Sciatic nerve (tissue), 2 donors: ENCODE results near the gene EVI5L. TPM values are rescaled to one million over a fixed set of nuclear protein-coding genes. Genes with fewer than 3 reads are reported as not detected.
"Not testable (repeated sequence)": the region's sequence is repeated elsewhere in the genome, so short reads cannot be mapped to it uniquely, and the experiment has no call there.

ENCODE experiments used
- ATAC-seq: fragments of 200-7000 bp; cut with Tn5 transposase; one replicate; pipeline ENCODE4 v1.9.1; 2020; ENCODE audit warnings: mild to moderate bottlenecking, moderate library complexity
- DNase-seq: peaks from one replicate; pipeline ENCODE4 v3.0.0-alpha.2; 2020; ENCODE audit warnings: low spot score
- intact Hi-C: fragments of 100-400 bp; cut with DNase I; formaldehyde crosslinking; loops from one replicate; pipeline ENCODE4 v1.14.2; 2022
- total RNA-seq: library from RNA; stranded (reverse); fragmentation: NEBNext Ultra II Directional; extraction: Animal tissue kit (Norgen Biotek cat#: 25700); gene quantifications from one replicate; pipeline ENCODE4 v1.2.1, GENCODE V29; 2021
- donor health status: DM: no; HTN: no; CAD: no.
- donor health status: DM: no; HTN: no; CAD: no.

The EVI5L gene
- total RNA-seq, result 14.2 TPM

DNA sequence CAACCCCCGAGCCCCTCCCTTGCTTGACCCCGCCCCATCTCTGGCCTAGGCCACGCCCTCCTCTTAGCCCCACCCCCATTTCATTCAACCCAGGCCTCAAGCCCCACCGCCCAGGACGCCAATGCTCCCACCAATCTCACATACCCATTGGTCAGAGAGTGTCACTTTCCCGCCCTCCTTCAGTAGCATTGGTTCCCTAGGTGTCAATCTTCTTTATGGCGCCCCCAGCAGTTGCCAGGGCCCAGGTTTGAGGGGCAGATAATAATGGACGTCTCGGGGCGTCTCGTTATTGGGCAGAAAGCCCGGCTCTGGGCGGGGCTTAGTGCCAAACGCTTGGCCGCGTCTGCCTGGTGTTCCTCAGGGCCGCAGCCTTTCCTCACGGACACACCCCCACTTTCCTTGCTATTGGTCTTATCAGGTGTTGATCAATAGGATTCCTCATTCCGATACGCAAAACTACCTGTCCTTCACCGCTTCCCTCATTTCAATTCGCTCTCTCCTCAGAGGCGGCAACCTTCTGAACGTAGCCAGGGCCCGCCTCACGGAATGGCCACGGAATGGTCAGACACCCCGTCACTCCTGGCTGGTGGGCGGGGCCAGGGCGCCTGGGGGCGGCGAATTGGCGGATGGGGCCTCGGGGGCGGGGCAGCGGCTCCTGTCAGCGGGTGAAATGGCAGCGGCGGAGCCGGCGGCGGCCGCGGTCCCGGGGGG, at the start of gene EVI5L:
Gene EVI5L (plus strand): TSS at position 658 of the 711 bp plus-strand sequence. CDS start 16,325 bp downstream, outside the sequence.
- DNase-seq (peak; percentile 99), ATAC-seq (peak; percentile 96)
- intact Hi-C loops, result no loop called here

DNA sequence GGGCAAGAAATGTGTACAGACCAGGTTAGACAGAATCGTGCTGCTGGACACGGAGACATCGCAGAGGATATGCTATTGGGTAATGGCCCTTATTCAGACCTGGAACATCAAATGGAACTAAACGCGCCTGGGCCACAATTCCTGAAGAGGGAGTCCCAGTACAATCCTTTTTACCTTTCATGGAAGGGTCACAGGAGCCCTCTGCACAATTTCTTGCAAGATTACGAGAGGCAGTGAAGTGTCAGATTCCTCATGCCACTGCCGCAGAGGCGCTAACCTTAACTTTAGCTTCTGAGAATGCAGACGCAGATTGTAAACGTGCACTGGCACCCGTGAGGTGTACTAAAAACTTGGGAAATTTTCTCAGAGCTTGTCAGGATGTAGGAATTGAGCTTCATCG, 48.9 kb upstream of the EVI5L start:
- intact Hi-C loops, result no loop called here
- no peak for ATAC-seq
- no peak for DNase-seq

- intact Hi-C loops, result no loop called here
- DNase-seq, result no peak
- no peak for ATAC-seq
These were observed 46.0 kb upstream of the EVI5L start for GRCh38 chr19:7783991-7784423.

- no peak for DNase-seq
- ATAC-seq, result no peak
- intact Hi-C loops, result no loop called here
These were observed 45.2 kb upstream of the EVI5L start for GRCh38 chr19:7784856-7785255.

- peak; percentile 56 for ATAC-seq
- intact Hi-C loops, result no loop called here
- no peak for DNase-seq
These were observed 42.9 kb upstream of the EVI5L start for GRCh38 chr19:7787141-7787540.

GRCh38 chr19:7787602-7788177, 42.3 kb upstream of the EVI5L start:
- intact Hi-C loops, result no loop called here
- peak; percentile 36 for ATAC-seq
- DNase-seq, result no peak

DNA sequence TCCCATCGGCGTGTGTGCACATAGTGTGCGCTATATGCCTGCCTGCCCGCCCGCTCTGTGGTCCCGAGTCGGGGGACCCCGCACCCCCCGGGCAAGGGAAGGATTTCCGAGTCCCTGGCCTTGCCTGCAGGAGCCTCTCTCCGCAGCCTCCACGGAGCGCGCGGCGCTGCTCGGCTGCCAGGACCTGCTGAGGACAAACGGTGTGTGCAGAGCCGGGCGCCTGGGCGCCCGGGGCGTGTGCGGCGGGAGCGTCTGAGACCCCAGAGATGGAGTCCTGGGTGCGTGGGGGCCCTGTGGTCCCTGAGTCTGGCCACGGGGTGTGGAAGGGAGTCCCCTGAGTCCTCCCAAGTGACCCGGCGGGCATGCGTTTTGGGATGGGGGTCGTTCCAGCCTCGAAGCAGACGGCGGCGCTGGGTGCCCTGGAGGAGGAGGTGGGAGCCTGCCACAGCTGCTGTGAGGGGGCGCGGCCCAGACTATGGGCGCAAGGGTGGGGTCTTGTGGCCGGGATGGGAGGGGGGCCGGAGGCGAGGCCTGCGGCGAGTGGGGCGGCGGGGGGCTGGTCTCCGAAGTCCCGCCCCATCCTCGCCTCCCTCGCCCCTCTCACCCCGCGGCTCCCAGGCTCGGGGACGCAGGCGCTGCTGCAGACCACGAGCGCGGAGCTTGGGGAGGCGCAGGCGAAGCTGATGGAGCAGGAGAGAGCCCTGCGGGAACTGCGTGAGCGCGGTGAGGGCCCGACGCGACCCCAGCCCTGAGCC, 41.7 kb upstream of the EVI5L start:
- DNase-seq (no peak), ATAC-seq (no peak)
- intact Hi-C loops, result no loop called here

DNA sequence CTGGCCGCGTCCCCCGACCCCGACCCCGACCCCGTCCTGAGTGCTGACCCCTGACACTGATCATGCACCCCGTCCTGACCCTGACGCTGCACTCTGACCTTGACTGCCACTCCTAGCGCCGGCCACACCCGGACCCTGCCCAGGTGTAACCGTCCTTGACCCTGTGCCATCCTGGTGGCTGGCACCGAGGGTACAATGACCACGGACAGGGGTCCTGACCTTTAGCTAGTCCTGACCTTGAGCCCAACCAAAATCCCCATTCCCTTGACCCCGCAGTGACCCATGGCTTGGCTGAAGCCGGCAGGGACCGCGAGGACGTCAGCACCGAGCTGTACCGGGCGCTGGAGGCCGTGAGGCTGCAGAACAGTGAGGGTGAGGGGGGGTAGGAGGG, 41.1 kb upstream of the EVI5L start:
- no peak for ATAC-seq
- intact Hi-C loops, result no loop called here
- DNase-seq, result no peak

GRCh38 chr19:7789447-7789846, 40.6 kb upstream of the EVI5L start:
- ATAC-seq (no peak), DNase-seq (no peak)
- intact Hi-C loops, result no loop called here

GRCh38 chr19:7790416-7790815, 39.6 kb upstream of the EVI5L start:
- no peak for DNase-seq

GRCh38 chr19:7792281-7792680, 37.7 kb upstream of the EVI5L start:
- intact Hi-C loops, result no loop called here
- DNase-seq, result no peak
- ATAC-seq, result no peak

More at GRCh38 chr19:7790416-7790815, 39.6 kb upstream of the EVI5L start:
- ATAC-seq, result no peak
- intact Hi-C loops, result no loop called here

- DNase-seq, ATAC-seq, intact Hi-C loops: not testable (repeated sequence)
These were observed 37.3 kb upstream of the EVI5L start for GRCh38 chr19:7792701-7793100.

GRCh38 chr19:7793493-7793892, 36.5 kb upstream of the EVI5L start:
- DNase-seq (no peak), ATAC-seq (no peak)
- intact Hi-C loops, result no loop called here

GRCh38 chr19:7795555-7796161, 34.4 kb upstream of the EVI5L start:
- DNase-seq (no peak), ATAC-seq (no peak)
- intact Hi-C loops, result no loop called here

DNA sequence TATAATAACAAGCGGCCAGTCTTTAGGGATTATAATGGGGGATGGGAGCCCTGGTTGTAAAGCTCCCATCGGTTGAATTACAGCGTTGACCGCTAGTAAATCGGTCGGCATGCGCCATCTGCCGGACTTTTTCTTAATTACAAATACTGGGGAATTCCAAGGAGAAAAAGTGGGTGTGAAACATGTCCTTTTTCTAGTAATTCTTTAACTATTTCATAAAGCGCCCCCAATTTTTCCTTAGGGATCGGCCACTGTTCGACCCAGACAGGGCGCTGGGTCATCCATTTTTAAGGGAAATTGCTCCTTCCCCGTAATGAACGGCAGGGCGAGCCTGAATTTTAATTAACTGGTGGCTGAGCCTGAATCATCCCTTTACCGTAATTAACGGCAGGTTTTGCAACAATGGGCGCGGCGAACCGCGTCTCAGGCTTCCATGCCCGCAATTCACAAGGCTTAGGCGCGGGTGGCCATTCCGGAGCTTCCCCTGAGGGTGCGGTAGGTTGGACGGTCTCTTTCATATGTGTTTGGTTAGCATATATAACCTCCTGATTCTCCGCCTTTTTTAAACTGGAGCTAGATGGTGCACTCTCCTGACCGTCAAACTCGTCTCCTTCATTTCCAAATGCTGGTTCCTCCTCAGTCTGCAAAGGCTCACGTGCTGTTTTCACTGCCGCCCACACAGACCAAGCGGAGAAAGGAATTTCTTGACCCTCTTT, 30.2 kb upstream of the EVI5L start:
- intact Hi-C loops, result no loop called here
- ATAC-seq (peak; percentile 77), DNase-seq (peak; percentile 85)

DNA sequence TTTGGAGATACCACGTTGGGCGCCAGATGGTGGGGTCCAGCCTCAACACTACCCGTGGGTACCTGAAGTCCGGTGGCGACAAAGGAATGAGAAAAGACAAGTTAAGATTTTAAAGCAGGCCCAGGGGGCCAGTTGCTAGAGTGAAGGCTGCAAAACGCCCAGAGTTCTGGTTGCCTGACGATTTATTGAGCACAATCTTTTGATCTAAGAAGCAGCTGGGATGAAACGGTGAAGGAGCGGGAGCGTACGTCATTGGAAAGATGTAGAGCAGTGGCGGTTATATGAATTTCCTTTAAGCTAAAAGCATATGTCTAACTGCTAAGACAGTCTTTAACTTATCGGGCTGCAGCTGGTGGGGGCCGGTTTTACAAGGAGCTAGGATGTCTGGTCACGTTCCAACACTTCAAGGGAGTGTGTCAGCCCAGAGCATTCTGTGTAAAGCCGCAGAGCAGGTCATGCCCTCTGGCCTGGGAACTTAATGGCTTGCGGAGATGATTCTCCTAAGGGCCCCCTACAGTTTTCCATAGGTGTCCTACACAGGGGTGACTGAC, 28.9 kb upstream of the EVI5L start:
- no peak for DNase-seq
- no peak for ATAC-seq
- intact Hi-C loops, result no loop called here

- intact Hi-C loops, result no loop called here
- DNase-seq (no peak), ATAC-seq (no peak)
These were observed 23.8 kb upstream of the EVI5L start for GRCh38 chr19:7806234-7806633.

DNA sequence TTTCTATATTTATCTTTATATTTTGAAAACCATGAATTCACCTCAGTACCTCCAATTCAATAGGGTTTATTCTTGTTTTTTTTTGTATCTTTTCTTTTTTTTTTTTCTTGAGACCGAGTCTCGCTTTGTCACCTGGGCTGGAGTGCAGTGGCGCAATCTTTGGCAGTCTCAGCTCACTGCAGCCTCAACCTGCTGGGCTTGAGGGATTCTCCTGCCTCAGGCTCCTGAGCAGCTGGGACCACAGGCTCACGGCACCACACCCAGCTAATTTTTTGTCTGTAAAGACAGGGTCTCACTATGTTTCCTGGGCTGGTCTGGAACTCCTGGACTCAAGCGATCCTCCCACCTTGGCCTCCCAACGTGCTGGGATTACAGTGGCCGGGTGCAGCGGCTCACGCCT, 23.1 kb upstream of the EVI5L start:
- ATAC-seq (no peak), DNase-seq (no peak)
- intact Hi-C loops, result no loop called here

GRCh38 chr19:7808108-7808507, 21.9 kb upstream of the EVI5L start:
- intact Hi-C loops, result no loop called here
- DNase-seq, result no peak
- ATAC-seq, result no peak
